Prostate gland (tissue), 2 donors: ENCODE data around the gene HPS5. TPM values are rescaled to one million over a fixed set of nuclear protein-coding genes. Genes with fewer than 3 reads are reported as not detected.

Experiments
- DNase-seq: peaks from one replicate; pipeline ENCODE4 v3.0.0-alpha.2; 2019; ENCODE audit warnings: low spot score
- H3K27ac ChIP-seq, 2 donors: fragments of 200-600 bp; sonication (generic); 2 replicates each; pipeline ENCODE4 v1.5.1; 2017 to 2019
- H3K27me3 ChIP-seq: fragments of 200-600 bp; sonication (generic); replicated peaks from 2 replicates; pipeline ENCODE4 v1.5.1; 2019; ENCODE audit not compliant: insufficient read depth
- H3K36me3 ChIP-seq, 2 donors: fragments of 200-600 bp; sonication (generic); 1 replicate in 1 of 2; 2 replicates in 1 of 2; pipeline versions ENCODE4 v1.5.1 to v1.8.1; 2017 to 2019
- H3K4me1 ChIP-seq: fragments of 200-600 bp; sonication (generic); replicated peaks from 2 replicates; pipeline ENCODE4 v1.5.1; 2019
- H3K4me3 ChIP-seq, 2 donors: fragments of 200-600 bp; sonication (generic); 2 replicates each; pipeline ENCODE4 v1.5.1; 2017 to 2019
- H3K9me3 ChIP-seq: fragments of 200-600 bp; sonication (generic); 2 replicates; pipeline ENCODE4 v1.5.1; 2017
- POLR2A ChIP-seq: fragments of 450-650 bp; IDR thresholded peaks from one replicate; pipeline ENCODE4 v1.6.1; 2016; ENCODE audit warnings: antibody characterized with exemption, mild to moderate bottlenecking
- POLR2AphosphoS5 ChIP-seq: sonication (generic); formaldehyde crosslinking; IDR thresholded peaks from one replicate; pipeline ENCODE4 v1.6.1; 2017; ENCODE audit warnings: antibody characterized with exemption
- WGBS: methylation state at CpG from one replicate; pipeline ENCODE4 v1.1.5; 2018; 5-methylcytosine and 5-hydroxymethylcytosine counted together
- intact Hi-C: fragments of 100-400 bp; cut with DNase I; formaldehyde crosslinking; loops from one replicate; pipeline ENCODE4 v1.14.2; 2022
- total RNA-seq, 2 donors: library from RNA; depleted of rRNA; stranded (reverse); fragments of >200 nt; gene quantifications; one replicate each; pipeline ENCODE4 v1.1.0, GENCODE V29; 2016
- TF ChIP-seq, protein P1 (sequence below), 4 experiments: fragments of 200-600 bp in 2 of 4; fragments of 450-650 bp in 2 of 4; sonication (generic) in 2 of 4; IDR thresholded peaks; 1 replicate in 3 of 4; 2 replicates in 1 of 4; pipeline ENCODE4 v1.5.1; 2016 to 2019; ENCODE audit warnings: antibody characterized with exemption in 4 of 4, mild to moderate bottlenecking in 2 of 4, moderate library complexity in 2 of 4

The HPS5 gene
- total RNA-seq, 2 donors from 2014 or later, result 20.5 to 56.0 TPM

DNA sequence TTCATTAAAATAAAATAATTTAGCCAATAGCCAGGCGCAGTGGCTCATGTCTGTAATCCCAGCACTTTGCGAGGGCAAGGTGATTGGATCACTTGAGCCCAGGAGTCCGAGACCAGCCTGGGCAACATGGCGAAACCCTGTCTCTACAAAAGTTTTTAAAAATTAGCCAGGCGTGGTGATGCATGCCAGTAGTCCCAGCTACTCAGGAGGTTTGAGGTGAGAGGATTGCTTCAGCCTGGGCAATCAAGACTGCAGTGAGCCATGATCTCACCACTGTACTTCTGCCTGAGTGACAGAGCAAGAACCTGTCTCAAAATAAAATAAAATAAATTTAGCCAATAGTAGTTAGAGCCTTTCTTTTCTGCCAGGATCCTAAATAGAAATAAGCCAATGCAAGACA is 12.2 kb downstream of the HPS5 start:
- intact Hi-C loops, result no loop called here
- Histone ChIP-seq H3K9me3 (no peaks in the 10 kb centered on the region), H3K36me3 (no peaks in the 10 kb centered on the region), H3K27me3 (no peaks in the 10 kb centered on the region), H3K4me3 (no peak overlapping the region), H3K27ac (no peak overlapping the region), H3K4me1 (no peaks in the 10 kb centered on the region)
- WGBS, result 95% methylated on average over 5 of the region's 5 CpGs
- no peak for TF ChIP-seq POLR2AphosphoS5
- TF ChIP-seq, protein P1, sequence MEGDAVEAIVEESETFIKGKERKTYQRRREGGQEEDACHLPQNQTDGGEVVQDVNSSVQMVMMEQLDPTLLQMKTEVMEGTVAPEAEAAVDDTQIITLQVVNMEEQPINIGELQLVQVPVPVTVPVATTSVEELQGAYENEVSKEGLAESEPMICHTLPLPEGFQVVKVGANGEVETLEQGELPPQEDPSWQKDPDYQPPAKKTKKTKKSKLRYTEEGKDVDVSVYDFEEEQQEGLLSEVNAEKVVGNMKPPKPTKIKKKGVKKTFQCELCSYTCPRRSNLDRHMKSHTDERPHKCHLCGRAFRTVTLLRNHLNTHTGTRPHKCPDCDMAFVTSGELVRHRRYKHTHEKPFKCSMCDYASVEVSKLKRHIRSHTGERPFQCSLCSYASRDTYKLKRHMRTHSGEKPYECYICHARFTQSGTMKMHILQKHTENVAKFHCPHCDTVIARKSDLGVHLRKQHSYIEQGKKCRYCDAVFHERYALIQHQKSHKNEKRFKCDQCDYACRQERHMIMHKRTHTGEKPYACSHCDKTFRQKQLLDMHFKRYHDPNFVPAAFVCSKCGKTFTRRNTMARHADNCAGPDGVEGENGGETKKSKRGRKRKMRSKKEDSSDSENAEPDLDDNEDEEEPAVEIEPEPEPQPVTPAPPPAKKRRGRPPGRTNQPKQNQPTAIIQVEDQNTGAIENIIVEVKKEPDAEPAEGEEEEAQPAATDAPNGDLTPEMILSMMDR (IDR thresholded peaks at IDR 0.05), result no peak
- DNase-seq, result no peak

DNA sequence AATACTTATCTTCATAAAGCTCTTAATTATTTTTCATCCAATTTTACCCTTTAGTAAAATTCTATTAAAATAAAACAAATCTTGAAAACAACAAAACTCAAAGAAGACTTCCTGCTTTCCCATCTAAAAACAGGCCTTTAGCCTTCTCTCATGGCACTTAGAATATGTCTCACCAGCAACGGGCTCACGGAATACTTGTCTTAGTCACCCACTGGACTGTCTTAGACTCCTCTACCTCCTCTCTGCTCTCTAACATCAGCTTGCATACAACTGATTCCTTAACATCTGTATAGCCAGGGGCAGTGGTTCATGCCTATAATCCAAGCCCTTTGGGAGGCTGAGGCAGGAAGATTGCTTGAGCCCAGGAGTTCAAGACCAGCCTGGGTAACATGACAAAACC is 13.7 kb downstream of the HPS5 start:
- H3K36me3 ChIP-seq, result no peaks in the 10 kb centered on the region
- 97% methylated on average over 2 of the region's 2 CpGs for WGBS
- no peaks in the 10 kb centered on the region for H3K27me3 ChIP-seq

DNA sequence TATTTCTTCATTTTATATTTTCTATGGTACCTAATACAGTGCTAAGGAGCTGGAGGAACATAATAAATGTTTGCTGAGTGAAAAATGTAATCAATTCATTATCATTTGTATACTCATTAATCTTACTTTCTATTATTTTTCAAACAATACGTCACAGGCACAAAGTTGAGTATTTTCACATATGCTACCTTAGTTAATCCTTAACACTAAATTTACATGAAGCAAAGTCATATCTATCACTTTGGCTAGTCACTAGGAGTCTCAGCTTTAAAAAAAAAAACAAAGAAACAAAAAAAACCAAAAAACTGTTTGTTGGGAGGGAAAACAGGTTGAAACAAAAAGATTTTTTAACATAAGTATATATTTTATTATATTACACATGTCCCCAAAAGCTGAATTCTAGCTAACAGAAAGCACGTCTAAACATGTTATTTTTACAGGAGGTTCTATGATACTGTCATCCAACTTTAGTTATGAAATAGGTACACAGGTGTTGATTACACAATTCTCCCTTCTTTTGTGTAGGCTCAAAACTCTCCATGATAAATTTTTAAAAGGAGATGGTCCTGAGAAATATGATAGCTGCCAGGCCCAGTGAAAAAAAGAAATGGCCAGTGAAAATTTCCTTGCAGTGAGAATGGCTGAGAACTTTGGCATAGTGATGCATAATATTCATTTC is 14.3 kb downstream of the HPS5 start:
- no peaks in the 10 kb centered on the region for H3K27me3 ChIP-seq
- no peaks in the 10 kb centered on the region for H3K36me3 ChIP-seq
- no peaks in the 10 kb centered on the region for H3K9me3 ChIP-seq
- TF ChIP-seq POLR2AphosphoS5, result no peak
- no peak for TF ChIP-seq POLR2A
- TF ChIP-seq, protein P1 (IDR thresholded peaks at IDR 0.05), result no peak
- WGBS, result 78% methylated on average over 2 of the region's 2 CpGs
- intact Hi-C loops, result no loop called here
- no peak overlapping the region for H3K27ac ChIP-seq
- H3K4me1 ChIP-seq, result no peaks in the 10 kb centered on the region
- no peak for DNase-seq
- no peak overlapping the region for H3K4me3 ChIP-seq

More for the DNA sequence above, 13.7 kb downstream of the HPS5 start:
- no peaks in the 10 kb centered on the region for H3K9me3 ChIP-seq
- no peak overlapping the region for H3K27ac ChIP-seq
- no peak overlapping the region for H3K4me3 ChIP-seq
- no peak for DNase-seq
- no peak for TF ChIP-seq POLR2A
- no peak for TF ChIP-seq POLR2AphosphoS5
- TF ChIP-seq, protein P1 (IDR thresholded peaks at IDR 0.05), result no peak
- intact Hi-C loops, result no loop called here
- no peaks in the 10 kb centered on the region for H3K4me1 ChIP-seq

DNA sequence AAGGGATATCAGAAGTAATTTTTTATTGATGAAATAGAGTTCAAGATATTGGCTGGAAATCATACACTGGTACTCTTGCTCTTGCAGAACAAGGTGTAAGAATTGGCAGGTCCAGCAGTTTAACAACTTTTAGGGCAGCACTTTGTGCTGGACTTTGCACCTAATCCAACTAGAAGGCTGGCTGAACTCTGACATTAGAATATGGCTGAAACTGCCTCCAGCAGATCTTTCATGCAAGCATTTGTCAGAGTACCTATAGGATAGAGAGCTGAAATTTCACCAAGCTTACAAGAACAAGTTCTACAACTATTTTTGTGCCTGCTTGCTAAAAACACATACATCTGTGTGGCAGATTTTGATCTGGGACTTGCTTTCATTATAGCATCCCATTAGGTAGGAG is 17.2 kb downstream of the HPS5 start:
- intact Hi-C loops, result no loop called here
- Histone ChIP-seq H3K36me3 (no peaks in the 10 kb centered on the region), H3K4me1 (no peaks in the 10 kb centered on the region), H3K27me3 (no peaks in the 10 kb centered on the region), H3K9me3 (no peaks in the 10 kb centered on the region), H3K4me3 (no peak overlapping the region), H3K27ac (no peak overlapping the region)
- no peak for TF ChIP-seq POLR2AphosphoS5
- no peak for DNase-seq

DNA sequence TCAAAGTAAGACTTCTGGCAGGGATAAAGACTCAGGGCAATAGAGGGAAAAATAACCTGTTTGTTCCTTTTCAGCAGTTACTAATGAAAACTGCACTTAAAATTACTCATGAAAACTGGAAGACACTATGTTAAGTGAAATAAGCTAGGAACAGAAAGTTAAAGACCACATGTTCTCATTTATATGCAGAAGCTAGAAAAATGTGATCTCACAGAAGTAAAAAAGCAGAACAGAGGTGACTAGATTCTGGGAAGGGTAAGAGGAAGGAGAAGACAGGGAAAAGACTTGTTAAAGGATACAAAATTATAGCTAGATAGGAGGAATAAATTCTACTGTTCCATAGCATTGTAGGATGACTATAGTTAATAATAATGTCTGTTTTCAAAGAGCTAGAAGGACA is 22.2 kb downstream of the HPS5 start:
- Histone ChIP-seq H3K4me1 (no peaks in the 10 kb centered on the region), H3K27me3 (no peaks in the 10 kb centered on the region), H3K4me3 (no peak overlapping the region), H3K9me3 (no peaks in the 10 kb centered on the region), H3K27ac (no peak overlapping the region), H3K36me3 (no peaks in the 10 kb centered on the region)
- intact Hi-C loops, result no loop called here
- no peak for DNase-seq
- no peak for TF ChIP-seq POLR2A
- TF ChIP-seq, protein P1 (IDR thresholded peaks at IDR 0.05), result no peak
- TF ChIP-seq POLR2AphosphoS5, result no peak
